Fibroblast of lung (primary cell): Measurements from ENCODE around the gene UBN1. TPM values are rescaled to one million over a fixed set of nuclear protein-coding genes. Genes with fewer than 3 reads are reported as not detected.

Experiments
- DNase-seq, 2 donors: peaks; one replicate each; pipeline versions ENCODE4 v3.0.0 to v3.0.0-alpha.2; 2010; ENCODE audit warnings: low read depth in 2 of 2
- H2AFZ ChIP-seq: 2 replicates; pipeline ENCODE4 v1.5.1; 2012; ENCODE audit warnings: low read length, control low read depth, inconsistent platforms
- H3K27ac ChIP-seq: 2 replicates; pipeline ENCODE4 v1.5.1; 2011; ENCODE audit warnings: low read length, control low read depth; ENCODE audit not compliant: insufficient read depth
- H3K27me3 ChIP-seq: 2 replicates; pipeline ENCODE4 v1.5.1; 2011; ENCODE audit warnings: mild to moderate bottlenecking, low read length; ENCODE audit not compliant: control insufficient read depth, insufficient read depth
- H3K36me3 ChIP-seq: 2 replicates; pipeline ENCODE4 v1.5.1; 2011; ENCODE audit warnings: low read length; ENCODE audit not compliant: control insufficient read depth, insufficient read depth
- H3K4me1 ChIP-seq: 2 replicates; pipeline ENCODE4 v1.5.1; 2011; ENCODE audit warnings: low read length; ENCODE audit not compliant: control insufficient read depth, insufficient read depth; ENCODE audit errors: extremely low read depth
- H3K4me2 ChIP-seq: 2 replicates; pipeline ENCODE4 v1.5.1; 2011; ENCODE audit warnings: low read length, control low read depth; ENCODE audit not compliant: insufficient read depth; ENCODE audit errors: extremely low read depth
- H3K4me3 ChIP-seq, 4 experiments: fragments of 200-600 bp in 1 of 4; sonication (generic) in 1 of 4; replicated peaks in 1 of 4; 2 replicates each; pipeline ENCODE4 v1.5.1; 2011 to 2016; ENCODE audit warnings: low read length in 4 of 4, low read depth in 3 of 4, mild to moderate bottlenecking in 3 of 4, control low read depth in 2 of 4, inconsistent platforms in 1 of 4, mixed read lengths in 1 of 4; ENCODE audit not compliant: insufficient read depth in 1 of 4; ENCODE audit errors: control extremely low read depth in 1 of 4
- H3K79me2 ChIP-seq: 2 replicates; pipeline ENCODE4 v1.5.1; 2012; ENCODE audit warnings: mild to moderate bottlenecking, low read length, inconsistent platforms; ENCODE audit not compliant: control insufficient read depth, insufficient read depth
- H3K9ac ChIP-seq: 2 replicates; pipeline ENCODE4 v1.5.1; 2011; ENCODE audit warnings: mild to moderate bottlenecking, low read length, control low read depth; ENCODE audit not compliant: insufficient read depth
- H3K9me3 ChIP-seq: 2 replicates; pipeline ENCODE4 v1.5.1; 2012; ENCODE audit warnings: low read depth, low read length; ENCODE audit not compliant: control insufficient read depth, insufficient read depth
- H4K20me1 ChIP-seq: 2 replicates; pipeline ENCODE4 v1.5.1; 2011; ENCODE audit warnings: low read length; ENCODE audit not compliant: control insufficient read depth, insufficient read depth; ENCODE audit errors: extremely low read depth
- EZH2 ChIP-seq: IDR thresholded peaks from 2 replicates; pipeline ENCODE4 v1.5.1; 2012; ENCODE audit warnings: low read length, control low read depth, mild to moderate bottlenecking; ENCODE audit errors: missing control alignments
- polyA plus RNA-seq, 2 donors: library from polyadenylated mRNA; depleted of rRNA in 1 of 2; stranded (reverse) in 1 of 2; unstranded in 1 of 2; fragments of >200 nt; gene quantifications; 2 replicates each; pipeline ENCODE4 v1.2.1, GENCODE V29; 2011 to 2012; ENCODE audit warnings: missing spikeins in 1 of 2
- total RNA-seq: library from RNA; depleted of rRNA; stranded (reverse); fragments of >200 nt; gene quantifications from 2 replicates; pipeline ENCODE4 v1.2.1, GENCODE V29; 2014
- TF ChIP-seq, protein P1 (sequence below), 2 donors: IDR thresholded peaks in 1 of 2; conservative IDR thresholded peaks in 1 of 2; 1 replicate in 1 of 2; 2 replicates in 1 of 2; pipeline ENCODE4 v1.5.1; 2011 to 2012; ENCODE audit warnings: low read length in 2 of 2, control low read depth in 1 of 2, inconsistent platforms in 1 of 2, low read depth in 1 of 2, mild to moderate bottlenecking in 1 of 2

Gene UBN1
- total and polyA plus RNA-seq, 2 donors (not counting 1 experiment from before 2014, with no cell fraction given) = 13.6 to 21.1 TPM

- Histone ChIP-seq H2AFZ (no peak overlapping the region), H3K4me2 (no peak overlapping the region), H3K4me1 (peaks cover 10% of the 10 kb centered on the region), H3K9ac (no peak overlapping the region), H3K79me2 (no peaks in the 10 kb centered on the region), H3K27me3 (no peaks in the 10 kb centered on the region), H3K4me3 (no peak overlapping the region), H3K36me3 (peaks cover 25% of the 10 kb centered on the region), H4K20me1 (no peaks in the 10 kb centered on the region), H3K9me3 (no peaks in the 10 kb centered on the region), H3K27ac (no peak overlapping the region)
- no peak for DNase-seq
- TF ChIP-seq EZH2 = no peak
- TF ChIP-seq, protein P1, sequence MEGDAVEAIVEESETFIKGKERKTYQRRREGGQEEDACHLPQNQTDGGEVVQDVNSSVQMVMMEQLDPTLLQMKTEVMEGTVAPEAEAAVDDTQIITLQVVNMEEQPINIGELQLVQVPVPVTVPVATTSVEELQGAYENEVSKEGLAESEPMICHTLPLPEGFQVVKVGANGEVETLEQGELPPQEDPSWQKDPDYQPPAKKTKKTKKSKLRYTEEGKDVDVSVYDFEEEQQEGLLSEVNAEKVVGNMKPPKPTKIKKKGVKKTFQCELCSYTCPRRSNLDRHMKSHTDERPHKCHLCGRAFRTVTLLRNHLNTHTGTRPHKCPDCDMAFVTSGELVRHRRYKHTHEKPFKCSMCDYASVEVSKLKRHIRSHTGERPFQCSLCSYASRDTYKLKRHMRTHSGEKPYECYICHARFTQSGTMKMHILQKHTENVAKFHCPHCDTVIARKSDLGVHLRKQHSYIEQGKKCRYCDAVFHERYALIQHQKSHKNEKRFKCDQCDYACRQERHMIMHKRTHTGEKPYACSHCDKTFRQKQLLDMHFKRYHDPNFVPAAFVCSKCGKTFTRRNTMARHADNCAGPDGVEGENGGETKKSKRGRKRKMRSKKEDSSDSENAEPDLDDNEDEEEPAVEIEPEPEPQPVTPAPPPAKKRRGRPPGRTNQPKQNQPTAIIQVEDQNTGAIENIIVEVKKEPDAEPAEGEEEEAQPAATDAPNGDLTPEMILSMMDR (conservative IDR thresholded peaks at IDR 0.05 in 1 of 2, IDR thresholded peaks at IDR 0.05 in 1 of 2; ENCODE audit: low read depth in 1 of 2, low read length in 2 of 2) = no peak
Measured at GRCh38 chr16:4888428-4889135, 41.3 kb downstream of the UBN1 start.

DNA sequence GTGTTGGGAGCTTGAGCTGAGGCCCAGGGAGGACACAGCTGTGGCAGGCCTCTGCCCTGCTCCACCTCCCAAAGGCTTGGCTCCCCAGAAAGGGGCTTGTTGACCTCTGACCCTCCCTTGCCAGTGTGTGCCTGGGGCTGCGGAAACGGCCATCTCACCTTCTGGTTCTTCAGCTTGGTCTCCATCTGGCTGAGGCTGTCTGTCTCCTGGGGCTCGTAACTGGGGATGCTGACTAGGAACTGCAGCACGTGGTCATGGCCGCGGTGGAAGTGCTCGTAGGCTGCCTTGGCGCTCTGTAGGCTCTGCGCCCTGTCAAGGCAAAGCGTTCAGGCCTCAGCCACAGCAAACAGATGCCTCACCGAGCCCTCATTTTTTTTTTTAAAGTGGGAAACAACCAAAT lies 42.7 kb downstream of the UBN1 start:
- Histone ChIP-seq H3K4me1 (peaks cover 10% of the 10 kb centered on the region), H3K36me3 (peaks cover 12% of the 10 kb centered on the region), H3K9me3 (no peaks in the 10 kb centered on the region), H3K9ac (no peak overlapping the region), H3K27me3 (no peaks in the 10 kb centered on the region), H3K4me3 (no peak overlapping the region), H3K4me2 (no peak overlapping the region), H3K79me2 (no peaks in the 10 kb centered on the region), H4K20me1 (no peaks in the 10 kb centered on the region), H2AFZ (no peak overlapping the region), H3K27ac (no peak overlapping the region)
- DNase-seq = no peak
- TF ChIP-seq, protein P1 (conservative IDR thresholded peaks at IDR 0.05 in 1 of 2, IDR thresholded peaks at IDR 0.05 in 1 of 2; ENCODE audit: low read depth in 1 of 2, low read length in 2 of 2) = no peak
- TF ChIP-seq EZH2 = no peak

DNA sequence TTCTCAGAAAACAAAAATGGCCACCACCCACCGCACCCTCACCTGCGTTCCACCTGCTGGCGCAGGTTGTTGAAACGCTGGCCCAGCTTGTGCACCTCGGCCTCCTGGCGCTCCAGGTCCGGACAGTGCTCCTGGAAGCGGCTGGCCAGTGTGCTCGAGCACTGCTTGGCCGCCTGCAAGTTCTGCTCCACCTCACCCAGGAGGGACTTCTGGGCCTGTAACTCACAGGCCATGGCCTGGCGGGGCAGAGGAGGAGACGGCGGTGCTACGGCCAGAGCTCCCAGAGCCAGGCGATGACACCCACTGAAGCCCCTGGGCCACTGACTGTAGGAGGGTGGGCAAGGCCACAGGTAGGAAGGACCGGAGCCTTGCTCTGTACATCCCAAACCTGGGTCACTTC lies 43.4 kb downstream of the UBN1 start:
- no peak overlapping the region for H2AFZ ChIP-seq

More for the DNA sequence above, 43.4 kb downstream of the UBN1 start:
- Histone ChIP-seq H3K27me3 (no peaks in the 10 kb centered on the region), H3K4me2 (no peak overlapping the region), H3K27ac (no peak overlapping the region), H4K20me1 (no peaks in the 10 kb centered on the region), H3K9ac (no peak overlapping the region), H3K9me3 (no peaks in the 10 kb centered on the region), H3K79me2 (no peaks in the 10 kb centered on the region), H3K4me1 (peaks cover 10% of the 10 kb centered on the region), H3K36me3 (peaks cover 9% of the 10 kb centered on the region), H3K4me3 (no peak overlapping the region)
- no peak for DNase-seq
- TF ChIP-seq, protein P1 (conservative IDR thresholded peaks at IDR 0.05 in 1 of 2, IDR thresholded peaks at IDR 0.05 in 1 of 2; ENCODE audit: low read depth in 1 of 2, low read length in 2 of 2) = no peak
